Skeletal muscle satellite cell (primary cell): Measurements from ENCODE around the gene KLHDC8B.
A peak's percentile ranks its signal among the peaks of the same experiment; 100 is the strongest.

Experiments used
- H3K27me3 ChIP-seq: 2 replicates; pipeline ENCODE4 v1.7.0; 2013; ENCODE audit warnings: low read length; ENCODE audit not compliant: control insufficient read depth, insufficient read depth
- H3K36me3 ChIP-seq: 2 replicates; pipeline ENCODE4 v1.7.0; 2013; ENCODE audit warnings: mild to moderate bottlenecking, control low read depth, low read length; ENCODE audit not compliant: insufficient read depth
- H3K4me1 ChIP-seq: 2 replicates; pipeline ENCODE4 v1.7.0; 2013; ENCODE audit warnings: low read length; ENCODE audit not compliant: control insufficient read depth, insufficient read depth
- H3K4me2 ChIP-seq: 2 replicates; pipeline ENCODE4 v1.7.0; 2013; ENCODE audit warnings: mild to moderate bottlenecking, low read length
- H3K4me3 ChIP-seq: 2 replicates; pipeline ENCODE4 v1.7.0; 2013; ENCODE audit warnings: low read length
- H3K9ac ChIP-seq: 2 replicates; pipeline ENCODE4 v1.7.0; 2013; ENCODE audit warnings: mild to moderate bottlenecking, low read depth, low read length, moderate library complexity
- H3K9me3 ChIP-seq: replicated peaks from 2 replicates; pipeline ENCODE4 v1.7.0; 2013; ENCODE audit warnings: mild to moderate bottlenecking, control low read depth, low read length

The KLHDC8B gene

DNA sequence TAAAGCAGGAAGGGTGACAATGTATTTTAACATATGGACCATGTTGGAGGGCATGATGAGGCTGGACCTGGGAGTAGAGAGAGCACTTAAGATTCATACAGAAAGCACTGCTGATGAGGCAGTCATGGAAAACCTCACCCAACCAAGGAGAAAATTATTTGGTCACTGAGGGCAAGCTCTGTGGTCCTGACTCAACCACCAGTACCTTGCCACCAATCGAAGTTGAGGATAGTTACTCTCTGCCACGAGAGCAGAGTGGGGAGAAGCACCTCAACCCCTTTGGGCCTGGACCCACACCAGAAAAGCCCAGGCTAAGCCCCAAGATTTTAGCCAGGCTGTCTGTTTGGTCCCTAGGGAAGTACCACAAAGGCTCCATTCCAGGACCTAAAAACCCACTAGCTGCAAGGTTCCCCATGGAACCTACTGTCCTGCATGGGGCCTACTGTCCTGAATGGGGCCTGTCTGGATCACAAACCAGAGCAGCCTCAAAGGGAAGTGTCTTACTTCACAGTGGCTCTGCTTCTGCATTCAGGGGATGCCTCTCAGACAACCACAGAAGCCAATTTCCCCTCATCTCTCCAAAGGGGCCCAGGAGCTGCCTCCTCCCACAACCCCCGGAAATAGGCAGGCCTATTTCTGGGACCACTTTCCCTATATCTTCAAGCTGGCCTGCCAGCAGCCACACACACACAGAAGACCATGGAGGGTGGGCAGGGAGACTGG, 9.4 kb upstream of the KLHDC8B start:
- Histone ChIP-seq H3K4me3 (no peak overlapping the region), H3K9me3 (no peaks in the 10 kb centered on the region), H3K4me2 (no peak overlapping the region), H3K27me3 (no peaks in the 10 kb centered on the region), H3K36me3 (peaks cover 26% of the 10 kb centered on the region), H3K4me1 (peaks cover 11% of the 10 kb centered on the region), H3K9ac (no peak overlapping the region)

DNA sequence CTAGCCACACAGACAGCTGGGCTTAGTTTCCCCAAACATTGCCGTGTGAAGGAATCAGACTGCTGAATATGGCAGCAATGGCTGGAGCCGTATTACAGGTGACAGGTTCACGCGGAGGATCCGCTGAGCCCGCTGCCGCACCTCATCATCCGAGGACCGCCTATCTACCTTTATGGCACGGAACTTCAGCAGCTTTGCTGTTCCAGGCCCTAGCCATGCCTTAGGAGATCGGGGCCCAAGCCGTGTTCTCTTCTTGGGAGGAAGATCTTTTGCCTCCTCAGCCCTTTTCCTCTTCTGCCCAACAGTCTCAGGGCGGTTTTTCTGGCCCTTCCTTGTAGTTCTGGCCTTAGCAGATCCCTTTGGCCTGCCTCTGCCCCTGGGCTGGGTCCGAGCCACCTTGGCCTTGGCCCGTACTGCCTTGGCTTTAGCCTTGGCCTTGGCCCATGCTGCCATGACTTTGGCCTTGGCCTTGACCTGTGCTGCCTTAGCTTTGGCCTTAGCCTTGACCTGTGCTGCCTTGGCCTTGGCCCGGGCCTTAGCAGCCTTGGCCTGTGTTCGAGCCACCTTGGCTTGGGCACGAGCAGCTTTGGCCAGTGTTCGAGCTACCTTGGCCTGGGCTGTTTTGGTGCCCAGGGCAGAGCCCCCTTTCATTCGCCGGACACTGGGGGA, 8.5 kb upstream of the KLHDC8B start:
- Histone ChIP-seq H3K27me3 (no peaks in the 10 kb centered on the region), H3K4me1 (peaks cover 11% of the 10 kb centered on the region), H3K4me3 (no peak overlapping the region), H3K4me2 (no peak overlapping the region), H3K9me3 (no peaks in the 10 kb centered on the region), H3K9ac (no peak overlapping the region), H3K36me3 (peaks cover 26% of the 10 kb centered on the region)

DNA sequence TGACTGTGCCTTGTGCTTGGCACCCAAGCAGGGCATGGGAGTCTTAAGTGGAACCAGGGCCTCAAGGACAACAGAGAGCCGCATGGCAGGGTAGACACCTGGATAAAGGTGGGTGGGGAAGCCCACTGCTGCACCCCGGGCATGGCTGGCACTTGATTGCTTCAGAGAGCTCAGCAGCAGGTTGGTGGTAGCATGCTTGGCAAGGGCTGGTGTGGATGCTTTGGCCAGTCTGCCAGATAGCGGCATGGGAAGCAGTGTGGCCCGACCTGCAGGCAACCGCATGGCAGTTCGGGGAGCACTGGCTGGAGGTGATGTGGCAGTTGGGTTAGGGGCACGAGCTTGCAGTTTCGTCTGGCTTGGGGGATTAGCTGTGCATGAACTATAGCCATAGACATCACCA, 7.8 kb upstream of the KLHDC8B start:
- peaks cover 26% of the 10 kb centered on the region for H3K36me3 ChIP-seq
- H3K9ac ChIP-seq: no peak overlapping the region
- H3K27me3 ChIP-seq: no peaks in the 10 kb centered on the region
- H3K4me1 ChIP-seq: peaks cover 11% of the 10 kb centered on the region
- no peak overlapping the region for H3K4me2 ChIP-seq
- no peaks in the 10 kb centered on the region for H3K9me3 ChIP-seq
- no peak overlapping the region for H3K4me3 ChIP-seq

DNA sequence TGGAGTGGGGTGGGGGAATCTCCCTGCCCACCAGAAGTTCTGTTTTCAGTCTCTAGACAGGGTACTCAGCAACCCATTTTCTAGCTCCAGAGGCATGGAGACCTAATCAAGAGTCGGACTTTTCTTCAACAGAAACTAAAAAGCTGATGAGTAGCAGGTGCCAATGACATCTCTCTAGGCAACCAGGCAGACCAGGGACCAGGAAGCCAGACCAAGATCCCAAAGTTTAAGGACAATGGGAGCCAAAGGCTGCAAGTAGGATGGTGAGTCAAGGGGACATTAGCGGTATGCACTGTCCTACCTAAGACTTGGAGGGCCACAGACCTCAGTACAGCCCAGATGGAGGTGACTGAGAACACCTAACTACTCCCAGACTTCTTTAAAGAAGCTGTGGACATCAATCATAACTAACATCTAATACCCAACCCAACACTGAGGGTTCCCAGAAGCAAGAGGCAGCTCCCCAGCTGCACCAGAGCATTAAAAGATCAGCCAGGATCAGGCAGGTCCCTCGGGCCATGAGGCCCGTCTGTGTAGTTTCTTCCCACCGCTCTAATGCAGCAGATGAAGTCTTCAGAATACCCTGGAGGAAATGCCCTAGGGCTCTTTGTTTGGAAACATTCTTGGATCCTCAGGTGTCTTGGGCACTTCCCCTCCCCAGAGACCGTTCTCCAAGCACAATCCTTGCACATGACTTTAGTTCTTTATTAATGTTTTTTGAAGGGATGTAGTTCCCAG, 6.2 kb upstream of the KLHDC8B start:
- H3K27me3 ChIP-seq: no peaks in the 10 kb centered on the region
- H3K4me1 ChIP-seq: peaks cover 11% of the 10 kb centered on the region
- H3K4me3 ChIP-seq: peak overlapping the region; percentile 87
- H3K4me2 ChIP-seq: peak overlapping the region; percentile 93
- no peaks in the 10 kb centered on the region for H3K9me3 ChIP-seq
- H3K36me3 ChIP-seq: peaks cover 26% of the 10 kb centered on the region
- H3K9ac ChIP-seq: peak overlapping the region; percentile 92

DNA sequence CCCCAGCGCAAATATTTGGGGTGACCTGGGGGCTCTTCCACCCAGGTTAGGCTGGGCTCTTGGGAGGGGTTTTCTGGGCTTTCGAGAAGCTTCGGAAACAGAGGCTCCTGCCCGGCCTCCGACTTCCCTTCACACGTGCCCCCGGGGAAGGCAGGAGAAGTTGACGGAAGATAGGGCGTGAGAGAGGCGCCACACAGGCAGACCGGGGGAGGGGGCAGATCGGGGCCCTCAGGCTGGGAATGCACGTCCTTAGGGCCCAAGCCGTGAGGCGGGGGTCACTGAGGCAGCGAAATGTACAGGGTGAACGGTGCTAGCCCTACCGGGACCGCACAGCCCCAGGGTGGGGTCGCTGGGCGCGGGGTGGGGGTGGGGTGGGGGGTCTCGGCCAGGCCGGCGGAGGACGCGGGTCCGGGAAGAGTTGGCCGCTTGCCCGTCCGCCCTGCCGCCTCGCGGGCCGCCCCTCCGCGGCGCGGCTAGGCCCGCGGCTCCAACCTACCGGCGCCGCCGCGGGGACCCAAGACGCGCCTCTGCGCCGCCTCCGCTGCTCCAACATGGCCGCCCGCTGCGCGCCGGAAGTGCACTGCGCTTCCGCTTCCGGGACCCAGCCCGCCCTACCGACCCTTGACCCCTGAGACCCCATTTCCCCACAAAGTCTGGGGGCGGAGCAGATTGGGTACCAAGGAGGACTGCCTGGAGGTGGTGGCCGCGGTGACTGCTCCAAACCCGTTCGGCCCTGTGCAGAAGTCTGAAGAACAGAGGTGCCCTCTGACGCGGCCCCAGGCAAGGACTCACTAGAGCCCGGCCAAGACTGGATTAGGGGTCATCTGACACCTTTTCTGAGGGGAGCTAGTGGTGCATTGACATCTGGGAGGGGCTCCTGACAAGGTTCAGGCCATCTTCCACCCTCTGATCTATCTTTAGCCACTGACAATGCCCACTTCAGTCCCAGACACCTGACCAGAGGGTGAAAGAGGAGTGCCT, 5.3 kb upstream of the KLHDC8B start, which contains the start of gene CCDC71:
TSS of gene CCDC71 (minus strand) at position 561 of the 981 bp plus-strand sequence. CDS start 2,123 bp downstream, outside the sequence.
- Histone ChIP-seq H3K9me3 (no peaks in the 10 kb centered on the region), H3K36me3 (peaks cover 26% of the 10 kb centered on the region), H3K9ac (peak within 1 kb of the TSS; percentile 92), H3K4me2 (peak within 1 kb of the TSS; percentile 93), H3K4me1 (peaks cover 17% of the 10 kb centered on the region), H3K27me3 (no peaks in the 10 kb centered on the region), H3K4me3 (peak within 1 kb of the TSS; percentile 87)

DNA sequence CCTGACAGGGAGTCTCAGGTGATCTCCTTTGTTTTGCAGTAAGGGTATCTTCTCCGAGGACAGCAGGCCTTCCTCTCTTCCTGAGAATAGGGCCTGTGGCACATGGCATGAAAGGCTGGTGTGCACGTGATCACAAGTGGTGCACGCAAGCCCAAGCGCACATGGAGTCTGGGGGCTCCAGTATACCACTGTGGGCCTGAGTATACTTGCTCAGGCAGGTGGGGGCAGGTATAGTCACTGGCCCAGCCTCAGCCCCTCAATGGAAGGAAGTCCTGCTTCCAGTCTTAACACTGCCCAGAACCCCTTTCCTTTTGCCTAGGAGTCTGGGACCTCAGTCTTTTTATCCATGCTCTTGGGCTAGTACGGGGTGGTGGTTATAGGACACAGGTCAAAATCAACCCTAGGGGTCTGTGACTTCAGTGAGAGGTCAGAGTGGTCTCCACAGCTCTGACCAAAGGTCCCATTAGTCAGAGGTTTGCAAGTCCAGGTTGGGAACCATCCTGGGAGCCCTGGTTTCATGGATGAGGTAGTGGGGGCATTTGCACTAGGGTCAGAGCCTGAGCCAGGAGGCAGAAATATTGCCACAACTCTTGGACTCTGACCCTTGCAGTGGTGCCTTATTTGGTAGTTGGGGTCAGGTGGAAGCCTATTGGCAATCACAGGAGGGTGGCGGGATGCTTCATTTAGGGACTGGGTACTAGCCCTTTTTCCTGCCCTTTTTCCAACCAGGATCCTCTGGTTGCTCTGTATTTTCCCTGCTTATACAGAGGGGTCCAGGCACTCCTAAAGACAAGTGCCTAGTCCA, 4.4 kb upstream of the KLHDC8B start:
- peak overlapping the region; percentile 87 for H3K4me3 ChIP-seq
- H3K36me3 ChIP-seq: peaks cover 20% of the 10 kb centered on the region
- H3K9me3 ChIP-seq: no peaks in the 10 kb centered on the region
- peak overlapping the region; percentile 93 for H3K4me2 ChIP-seq
- peaks cover 18% of the 10 kb centered on the region for H3K4me1 ChIP-seq
- H3K9ac ChIP-seq: peak overlapping the region; percentile 92
- no peaks in the 10 kb centered on the region for H3K27me3 ChIP-seq

DNA sequence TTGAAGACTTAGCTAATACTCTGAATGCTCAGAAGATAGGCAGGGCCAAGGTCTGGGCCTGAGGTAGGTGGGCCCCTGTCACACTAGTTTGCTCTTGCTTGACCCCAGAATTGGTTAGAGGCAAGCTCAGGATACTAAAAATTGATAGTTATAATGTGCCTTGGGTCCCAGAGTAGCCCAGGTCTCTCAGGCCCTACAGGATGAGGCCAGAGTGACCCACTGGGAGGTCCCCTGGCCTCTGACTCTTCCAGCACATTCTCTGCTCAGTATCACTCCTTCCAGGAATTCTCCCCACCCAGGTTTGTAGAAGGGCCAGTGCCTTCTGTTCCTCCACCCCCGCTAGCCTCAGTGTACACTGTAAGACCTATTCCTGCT, 667 bp upstream of the KLHDC8B start:
- peak overlapping the region; percentile 85 for H3K9ac ChIP-seq
- peak overlapping the region; percentile 96 for H3K4me3 ChIP-seq
- H3K36me3 ChIP-seq: no peaks in the 10 kb centered on the region
- H3K9me3 ChIP-seq: no peaks in the 10 kb centered on the region
- H3K27me3 ChIP-seq: no peaks in the 10 kb centered on the region
- peaks cover 30% of the 10 kb centered on the region for H3K4me1 ChIP-seq
- H3K4me2 ChIP-seq: peak overlapping the region; percentile 100

DNA sequence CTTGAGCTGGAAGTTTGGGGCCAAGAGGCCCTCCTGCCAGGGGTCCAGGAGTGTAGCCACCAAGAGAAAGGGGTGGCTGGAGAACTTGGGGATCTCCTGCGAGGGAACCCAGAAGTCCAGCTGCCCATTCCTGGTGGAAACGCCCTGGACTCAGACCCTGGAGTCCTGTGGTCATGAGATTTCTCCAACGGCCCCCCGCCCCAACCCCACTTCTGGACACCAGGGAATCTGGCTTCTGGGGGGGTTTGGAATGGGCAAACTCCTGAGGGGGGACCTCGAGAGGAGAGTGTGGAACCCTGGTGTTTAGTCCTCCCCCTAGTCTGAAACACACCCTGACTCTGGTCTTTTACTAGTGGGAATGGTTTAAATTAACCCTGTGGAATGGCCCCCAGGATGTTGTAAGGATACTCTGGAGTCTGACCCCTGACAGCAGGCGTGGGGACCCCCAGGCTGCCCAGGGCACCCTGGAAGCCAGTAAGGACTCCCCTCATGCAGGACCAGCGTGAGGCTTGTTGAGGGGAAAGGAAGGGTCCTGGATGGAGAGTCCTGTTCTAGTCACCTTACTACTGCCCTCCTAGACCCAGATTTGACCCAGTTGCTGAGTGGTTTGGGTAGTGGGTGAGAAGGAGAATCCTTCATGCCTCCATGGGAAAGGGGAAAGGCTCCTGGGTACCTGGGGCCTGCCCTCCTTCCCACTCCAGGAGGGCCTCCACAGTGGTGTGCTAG, 540 bp downstream of the KLHDC8B start:
- Histone ChIP-seq H3K36me3 (no peaks in the 10 kb centered on the region), H3K9ac (peak overlapping the region; percentile 85), H3K4me2 (peak overlapping the region; percentile 100), H3K9me3 (no peaks in the 10 kb centered on the region), H3K4me1 (peaks cover 25% of the 10 kb centered on the region), H3K4me3 (peak overlapping the region; percentile 96), H3K27me3 (no peaks in the 10 kb centered on the region)

DNA sequence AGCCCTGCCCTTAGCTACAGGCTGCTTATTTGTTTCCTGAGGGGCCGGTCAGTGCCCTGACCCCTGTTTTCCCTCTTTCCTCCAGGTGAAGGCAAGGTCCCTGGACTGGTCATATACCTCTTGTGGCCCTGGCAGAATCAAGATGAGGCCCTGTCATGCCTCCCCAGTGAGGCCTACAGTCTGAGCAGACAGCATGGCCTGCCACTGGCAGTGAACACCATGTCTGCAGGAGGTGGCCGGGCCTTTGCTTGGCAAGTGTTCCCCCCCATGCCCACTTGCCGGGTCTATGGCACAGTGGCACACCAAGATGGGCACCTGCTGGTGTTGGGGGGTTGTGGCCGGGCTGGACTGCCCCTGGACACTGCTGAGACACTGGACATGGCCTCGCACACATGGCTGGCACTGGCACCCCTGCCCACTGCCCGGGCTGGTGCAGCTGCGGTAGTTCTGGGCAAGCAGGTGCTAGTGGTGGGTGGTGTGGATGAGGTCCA, 1.2 kb downstream of the KLHDC8B start:
- Histone ChIP-seq H3K27me3 (no peaks in the 10 kb centered on the region), H3K36me3 (no peaks in the 10 kb centered on the region), H3K9me3 (no peaks in the 10 kb centered on the region), H3K4me3 (peak overlapping the region; percentile 96), H3K4me2 (peak overlapping the region; percentile 100), H3K9ac (peak overlapping the region; percentile 85), H3K4me1 (peaks cover 25% of the 10 kb centered on the region)
